Liver (tissue), 9 donors: ENCODE results near the gene CGB7. TPM values are rescaled to one million over a fixed set of nuclear protein-coding genes. Genes with fewer than 3 reads are reported as not detected.

Experiments
- DNase-seq: peaks from one replicate; pipeline ENCODE4 v3.0.0-alpha.2; 2017; ENCODE audit warnings: low spot score
- H3K27ac ChIP-seq, 2 donors: one replicate each; pipeline ENCODE4 v1.7.0; 2013; ENCODE audit warnings: inconsistent platforms in 2 of 2, low read length in 2 of 2, control low read depth in 1 of 2, low read depth in 1 of 2, mild to moderate bottlenecking in 1 of 2
- H3K27me3 ChIP-seq, 4 donors: one replicate each; pipeline versions ENCODE4 v1.6.1 to v1.7.0; 2013; ENCODE audit warnings: low read length in 3 of 4, inconsistent platforms in 1 of 4, mild to moderate bottlenecking in 1 of 4, moderate library complexity in 1 of 4; ENCODE audit not compliant: control insufficient read depth in 4 of 4, insufficient read depth in 4 of 4
- H3K36me3 ChIP-seq, 4 donors: one replicate each; pipeline versions ENCODE4 v1.6.1 to v1.7.0; 2013; ENCODE audit warnings: low read length in 3 of 4, mild to moderate bottlenecking in 3 of 4, low read depth in 1 of 4, moderate library complexity in 1 of 4; ENCODE audit not compliant: control insufficient read depth in 4 of 4, insufficient read depth in 3 of 4
- H3K4me1 ChIP-seq, 4 donors: one replicate each; pipeline versions ENCODE4 v1.6.1 to v1.7.0; 2013; ENCODE audit warnings: low read length in 3 of 4, mild to moderate bottlenecking in 3 of 4, moderate library complexity in 1 of 4; ENCODE audit not compliant: control insufficient read depth in 4 of 4, insufficient read depth in 4 of 4
- H3K4me3 ChIP-seq, 3 donors: one replicate each; pipeline versions ENCODE4 v1.6.1 to v1.7.0; 2013; ENCODE audit warnings: low read length in 3 of 3, control low read depth in 1 of 3, low read depth in 1 of 3, mild to moderate bottlenecking in 1 of 3
- H3K9ac ChIP-seq, 2 donors: one replicate each; pipeline ENCODE4 v1.7.0; 2013; ENCODE audit warnings: low read length in 2 of 2, mild to moderate bottlenecking in 2 of 2, moderate library complexity in 2 of 2, control low read depth in 1 of 2, low read depth in 1 of 2
- H3K9me3 ChIP-seq, 4 donors: one replicate each; pipeline versions ENCODE4 v1.6.1 to v1.7.0; 2013; ENCODE audit warnings: low read length in 3 of 4; ENCODE audit not compliant: control insufficient read depth in 4 of 4
- EGR1 ChIP-seq, 2 donors: IDR thresholded peaks; 2 replicates each; pipeline ENCODE4 v1.6.1; 2016 to 2018; ENCODE audit warnings: antibody characterized with exemption in 2 of 2, low read depth in 2 of 2
- FOXA1 ChIP-seq: IDR thresholded peaks from 2 replicates; pipeline ENCODE4 v1.6.1; 2016; ENCODE audit warnings: antibody characterized with exemption
- FOXA2 ChIP-seq: IDR thresholded peaks from 2 replicates; pipeline ENCODE4 v1.6.1; 2016; ENCODE audit warnings: antibody characterized with exemption
- HNF4A ChIP-seq, 2 donors: conservative IDR thresholded peaks; 2 replicates each; pipeline ENCODE4 v1.6.1; 2016; ENCODE audit warnings: antibody characterized with exemption in 2 of 2, mild to moderate bottlenecking in 2 of 2
- HNF4G ChIP-seq: IDR thresholded peaks from 2 replicates; pipeline ENCODE4 v1.6.1; 2016; ENCODE audit warnings: antibody characterized with exemption
- JUND ChIP-seq, 2 donors: IDR thresholded peaks; 2 replicates each; pipeline ENCODE4 v1.6.1; 2016; ENCODE audit warnings: antibody characterized with exemption in 2 of 2
- NR2F2 ChIP-seq: IDR thresholded peaks from 2 replicates; pipeline ENCODE4 v1.6.1; 2016; ENCODE audit warnings: antibody characterized with exemption
- RXRA ChIP-seq, 2 donors: IDR thresholded peaks; 2 replicates each; pipeline ENCODE4 v1.6.1; 2017 to 2018; ENCODE audit warnings: antibody characterized with exemption in 2 of 2, mild to moderate bottlenecking in 1 of 2
- SP1 ChIP-seq: IDR thresholded peaks from 2 replicates; pipeline ENCODE4 v1.6.1; 2018; ENCODE audit warnings: antibody characterized with exemption, mild to moderate bottlenecking
- TAF1 ChIP-seq: conservative IDR thresholded peaks from 2 replicates; pipeline ENCODE4 v1.6.1; 2016; ENCODE audit warnings: antibody characterized with exemption, mild to moderate bottlenecking
- YY1 ChIP-seq: IDR thresholded peaks from 2 replicates; pipeline ENCODE4 v1.6.1; 2016; ENCODE audit warnings: antibody characterized with exemption, mild to moderate bottlenecking
- WGBS: extraction: QIAGEN DNeasy Blood & Tissue Kit; methylation state at CpG from one replicate; pipeline ENCODE4 v1.1.7; 2013; 5-methylcytosine and 5-hydroxymethylcytosine counted together
- polyA plus RNA-seq, 2 donors: library from polyadenylated mRNA; stranded (reverse) in 1 of 2; unstranded in 1 of 2; fragments of 200-250 nt in 1 of 2; fragments of >200 nt in 1 of 2; fragmentation: Nextera tagmentation in 1 of 2; extraction: Ambion mirVana in 1 of 2; gene quantifications; one replicate each; pipeline versions ENCODE4 v1.2.1 to v1.2.3, GENCODE V29; 2013 to 2015
- total RNA-seq, 2 donors: library from RNA; depleted of rRNA; stranded (reverse); fragments of >200 nt; gene quantifications; one replicate each; pipeline ENCODE4 v1.2.3, GENCODE V29; 2014
- TF ChIP-seq, protein P1 (sequence below): IDR thresholded peaks from 2 replicates; pipeline ENCODE4 v1.6.1; 2016; ENCODE audit warnings: antibody characterized with exemption
- TF ChIP-seq, protein P2 (sequence below): IDR thresholded peaks from 2 replicates; pipeline ENCODE4 v1.6.1; 2016; ENCODE audit warnings: antibody characterized with exemption
- TF ChIP-seq, protein P3 (sequence below): fragments of 150-350 bp; IDR thresholded peaks from 2 replicates; pipeline ENCODE4 v1.5.1; 2017; ENCODE audit warnings: improper control_type of control experiment, low read depth, low read length; ENCODE audit not compliant: missing input control
- TF ChIP-seq, protein P4 (sequence below): IDR thresholded peaks from 2 replicates; pipeline ENCODE4 v1.6.1; 2016; ENCODE audit warnings: antibody characterized with exemption
- TF ChIP-seq, protein P5 (sequence below): IDR thresholded peaks from 2 replicates; pipeline ENCODE4 v1.6.1; 2016; ENCODE audit warnings: antibody characterized with exemption, mild to moderate bottlenecking
- donor health status: healthy.
- donor health status: healthy.
- donor health status: healthy.
- donor health status: healthy.
- donor health status: healthy.

Gene CGB7
- total and polyA plus RNA-seq, 4 donors: not detected

DNA sequence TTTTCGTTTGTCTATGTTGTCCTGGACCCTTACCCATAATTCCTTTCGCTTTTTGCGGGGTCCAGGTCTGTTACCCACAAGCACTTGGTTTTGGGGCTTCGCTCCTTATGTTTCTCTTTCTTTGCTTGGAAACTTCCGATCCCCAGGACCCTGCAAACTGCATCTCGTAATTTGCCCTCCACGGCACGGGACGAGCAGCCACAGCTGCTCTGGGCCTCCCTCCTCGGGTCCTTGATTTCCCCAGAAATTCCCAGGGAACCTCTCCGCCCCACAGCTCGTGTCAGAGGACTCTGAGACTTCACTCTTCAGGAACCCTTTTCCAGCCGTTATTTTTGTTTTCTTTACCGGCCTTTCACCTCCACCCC lies 28.3 kb upstream of the CGB7 start:
- DNase-seq: no peak
- TF ChIP-seq SP1: no peak
- TF ChIP-seq, protein P1, sequence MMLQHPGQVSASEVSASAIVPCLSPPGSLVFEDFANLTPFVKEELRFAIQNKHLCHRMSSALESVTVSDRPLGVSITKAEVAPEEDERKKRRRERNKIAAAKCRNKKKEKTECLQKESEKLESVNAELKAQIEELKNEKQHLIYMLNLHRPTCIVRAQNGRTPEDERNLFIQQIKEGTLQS: no peak
- TF ChIP-seq, protein P2, sequence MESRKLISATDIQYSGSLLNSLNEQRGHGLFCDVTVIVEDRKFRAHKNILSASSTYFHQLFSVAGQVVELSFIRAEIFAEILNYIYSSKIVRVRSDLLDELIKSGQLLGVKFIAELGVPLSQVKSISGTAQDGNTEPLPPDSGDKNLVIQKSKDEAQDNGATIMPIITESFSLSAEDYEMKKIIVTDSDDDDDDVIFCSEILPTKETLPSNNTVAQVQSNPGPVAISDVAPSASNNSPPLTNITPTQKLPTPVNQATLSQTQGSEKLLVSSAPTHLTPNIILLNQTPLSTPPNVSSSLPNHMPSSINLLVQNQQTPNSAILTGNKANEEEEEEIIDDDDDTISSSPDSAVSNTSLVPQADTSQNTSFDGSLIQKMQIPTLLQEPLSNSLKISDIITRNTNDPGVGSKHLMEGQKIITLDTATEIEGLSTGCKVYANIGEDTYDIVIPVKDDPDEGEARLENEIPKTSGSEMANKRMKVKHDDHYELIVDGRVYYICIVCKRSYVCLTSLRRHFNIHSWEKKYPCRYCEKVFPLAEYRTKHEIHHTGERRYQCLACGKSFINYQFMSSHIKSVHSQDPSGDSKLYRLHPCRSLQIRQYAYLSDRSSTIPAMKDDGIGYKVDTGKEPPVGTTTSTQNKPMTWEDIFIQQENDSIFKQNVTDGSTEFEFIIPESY: no peak
- TF ChIP-seq HNF4G: no peak
- no peak for TF ChIP-seq RXRA (IDR thresholded peaks at IDR 0.05)
- TF ChIP-seq YY1: no peak
- no peak for TF ChIP-seq TAF1
- TF ChIP-seq, protein P3, sequence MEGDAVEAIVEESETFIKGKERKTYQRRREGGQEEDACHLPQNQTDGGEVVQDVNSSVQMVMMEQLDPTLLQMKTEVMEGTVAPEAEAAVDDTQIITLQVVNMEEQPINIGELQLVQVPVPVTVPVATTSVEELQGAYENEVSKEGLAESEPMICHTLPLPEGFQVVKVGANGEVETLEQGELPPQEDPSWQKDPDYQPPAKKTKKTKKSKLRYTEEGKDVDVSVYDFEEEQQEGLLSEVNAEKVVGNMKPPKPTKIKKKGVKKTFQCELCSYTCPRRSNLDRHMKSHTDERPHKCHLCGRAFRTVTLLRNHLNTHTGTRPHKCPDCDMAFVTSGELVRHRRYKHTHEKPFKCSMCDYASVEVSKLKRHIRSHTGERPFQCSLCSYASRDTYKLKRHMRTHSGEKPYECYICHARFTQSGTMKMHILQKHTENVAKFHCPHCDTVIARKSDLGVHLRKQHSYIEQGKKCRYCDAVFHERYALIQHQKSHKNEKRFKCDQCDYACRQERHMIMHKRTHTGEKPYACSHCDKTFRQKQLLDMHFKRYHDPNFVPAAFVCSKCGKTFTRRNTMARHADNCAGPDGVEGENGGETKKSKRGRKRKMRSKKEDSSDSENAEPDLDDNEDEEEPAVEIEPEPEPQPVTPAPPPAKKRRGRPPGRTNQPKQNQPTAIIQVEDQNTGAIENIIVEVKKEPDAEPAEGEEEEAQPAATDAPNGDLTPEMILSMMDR: no peak
- TF ChIP-seq, protein P4, sequence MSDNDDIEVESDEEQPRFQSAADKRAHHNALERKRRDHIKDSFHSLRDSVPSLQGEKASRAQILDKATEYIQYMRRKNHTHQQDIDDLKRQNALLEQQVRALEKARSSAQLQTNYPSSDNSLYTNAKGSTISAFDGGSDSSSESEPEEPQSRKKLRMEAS: no peak
- TF ChIP-seq HNF4A (conservative IDR thresholded peaks at IDR 0.05): no peak
- TF ChIP-seq JUND (IDR thresholded peaks at IDR 0.05): no peak
- peaks cover 11 to 26% (median 19%) of the 10 kb centered on the region in 4 donors for H3K4me1 ChIP-seq
- H3K27ac ChIP-seq: peak overlapping the region; percentile 90
- under 1% methylated on average over 14 of the region's 14 CpGs for WGBS
- no peaks in the 10 kb centered on the region for H3K9me3 ChIP-seq
- no peaks in the 10 kb centered on the region for H3K27me3 ChIP-seq
- H3K4me3 ChIP-seq: peak overlapping the region; percentile 85 to 97 (median 89)
- peaks cover 6 to 22% (median 15%) of the 10 kb centered on the region in 4 donors for H3K36me3 ChIP-seq
- H3K9ac ChIP-seq: peak overlapping the region; percentile 75 to 79

DNA sequence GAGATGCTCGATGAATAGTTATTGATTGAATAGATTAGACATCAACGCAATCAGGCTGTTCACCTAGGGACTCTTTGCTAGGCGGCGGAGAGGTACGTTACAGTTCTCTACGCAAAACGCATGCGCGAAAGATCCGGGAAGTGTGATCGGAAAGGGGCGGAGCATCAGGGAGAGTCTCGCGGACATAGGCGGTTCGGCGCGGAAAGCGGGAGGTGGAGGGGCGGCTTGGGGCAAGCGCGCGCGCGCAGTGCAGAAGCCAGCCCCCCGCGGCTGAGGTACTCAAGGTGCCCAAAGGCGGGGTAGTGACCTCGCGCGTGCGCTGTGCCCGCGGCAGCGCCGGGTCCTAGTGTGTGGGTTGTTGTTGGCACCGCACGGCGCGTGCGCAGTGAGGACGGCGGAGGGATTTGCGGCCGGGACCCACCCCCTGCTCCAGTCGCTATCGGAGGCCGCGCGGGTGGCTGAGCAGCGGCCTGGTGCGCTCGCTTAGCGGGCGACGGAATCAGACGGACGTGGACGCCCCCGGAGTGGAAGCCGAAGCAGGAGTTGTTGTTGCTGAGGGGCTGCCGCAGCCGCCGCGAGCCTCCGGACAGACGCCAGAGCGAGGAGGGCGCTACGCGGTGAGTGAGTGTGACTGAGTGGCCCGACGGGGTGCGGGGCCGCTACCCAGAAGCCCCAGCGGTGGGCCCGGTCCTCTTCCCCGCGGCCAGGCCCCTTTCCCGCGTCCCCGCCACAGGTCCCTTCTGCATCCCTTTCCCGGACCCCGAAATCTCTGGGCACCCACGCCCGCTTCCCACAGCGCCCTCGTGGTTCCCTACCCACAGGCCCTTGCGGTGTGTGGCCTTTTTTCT lies 27.7 kb upstream of the CGB7 start, which contains the start of gene SNRNP70:
Gene SNRNP70 (plus strand): TSS at position 432 of the 848 bp plus-strand sequence. CDS start 964 bp downstream, outside the sequence.
- peak; percentile 98 for DNase-seq
- Histone ChIP-seq H3K36me3 (peaks cover 2 to 16% (median 9%) of the 10 kb centered on the region in 4 donors), H3K4me1 (peaks cover 11 to 26% (median 19%) of the 10 kb centered on the region in 4 donors), H3K9me3 (no peaks in the 10 kb centered on the region), H3K27ac (peak within 1 kb of the TSS; percentile 90), H3K27me3 (no peaks in the 10 kb centered on the region), H3K4me3 (peak within 1 kb of the TSS; percentile 85 to 97 (median 89)), H3K9ac (peak within 1 kb of the TSS; percentile 75 to 79)
- WGBS: under 1% methylated on average over 89 of the region's 89 CpGs
- TF ChIP-seq RXRA (IDR thresholded peaks at IDR 0.05): peak; percentile 58 to 70
- peak; percentile 80 for TF ChIP-seq SP1
- TF ChIP-seq, protein P4: peak; percentile 75
- TF ChIP-seq EGR1 (IDR thresholded peaks at IDR 0.05; ENCODE audit: low read depth in 2 of 2): peak; percentile 70 to 86
- TF ChIP-seq, protein P2: peak; percentile 98
- TF ChIP-seq HNF4A (conservative IDR thresholded peaks at IDR 0.05): peak in 1 of 2 donors; percentile 36
- peak; percentile 56 for TF ChIP-seq YY1
- TF ChIP-seq, protein P1: peak; percentile 30
- no peak for TF ChIP-seq FOXA2
- no peak for TF ChIP-seq JUND (IDR thresholded peaks at IDR 0.05)
- TF ChIP-seq HNF4G: no peak
- TF ChIP-seq, protein P3: no peak
- TF ChIP-seq, protein P5, sequence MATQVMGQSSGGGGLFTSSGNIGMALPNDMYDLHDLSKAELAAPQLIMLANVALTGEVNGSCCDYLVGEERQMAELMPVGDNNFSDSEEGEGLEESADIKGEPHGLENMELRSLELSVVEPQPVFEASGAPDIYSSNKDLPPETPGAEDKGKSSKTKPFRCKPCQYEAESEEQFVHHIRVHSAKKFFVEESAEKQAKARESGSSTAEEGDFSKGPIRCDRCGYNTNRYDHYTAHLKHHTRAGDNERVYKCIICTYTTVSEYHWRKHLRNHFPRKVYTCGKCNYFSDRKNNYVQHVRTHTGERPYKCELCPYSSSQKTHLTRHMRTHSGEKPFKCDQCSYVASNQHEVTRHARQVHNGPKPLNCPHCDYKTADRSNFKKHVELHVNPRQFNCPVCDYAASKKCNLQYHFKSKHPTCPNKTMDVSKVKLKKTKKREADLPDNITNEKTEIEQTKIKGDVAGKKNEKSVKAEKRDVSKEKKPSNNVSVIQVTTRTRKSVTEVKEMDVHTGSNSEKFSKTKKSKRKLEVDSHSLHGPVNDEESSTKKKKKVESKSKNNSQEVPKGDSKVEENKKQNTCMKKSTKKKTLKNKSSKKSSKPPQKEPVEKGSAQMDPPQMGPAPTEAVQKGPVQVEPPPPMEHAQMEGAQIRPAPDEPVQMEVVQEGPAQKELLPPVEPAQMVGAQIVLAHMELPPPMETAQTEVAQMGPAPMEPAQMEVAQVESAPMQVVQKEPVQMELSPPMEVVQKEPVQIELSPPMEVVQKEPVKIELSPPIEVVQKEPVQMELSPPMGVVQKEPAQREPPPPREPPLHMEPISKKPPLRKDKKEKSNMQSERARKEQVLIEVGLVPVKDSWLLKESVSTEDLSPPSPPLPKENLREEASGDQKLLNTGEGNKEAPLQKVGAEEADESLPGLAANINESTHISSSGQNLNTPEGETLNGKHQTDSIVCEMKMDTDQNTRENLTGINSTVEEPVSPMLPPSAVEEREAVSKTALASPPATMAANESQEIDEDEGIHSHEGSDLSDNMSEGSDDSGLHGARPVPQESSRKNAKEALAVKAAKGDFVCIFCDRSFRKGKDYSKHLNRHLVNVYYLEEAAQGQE: peak; percentile 61
- peak; percentile 75 for TF ChIP-seq FOXA1
- peak; percentile 22 for TF ChIP-seq TAF1
- peak; percentile 64 for TF ChIP-seq NR2F2
